Fibroblast of gingiva (primary cell): ENCODE measurements around the gene FREY1.
A peak's percentile ranks its signal among the peaks of the same experiment; 100 is the strongest.

Experiments used
- DNase-seq: peaks from one replicate; pipeline ENCODE4 v3.0.0-alpha.2; 2011; ENCODE audit warnings: low read depth

FREY1 gene

GRCh38 chr11:45906965-45907611 lies at the start of gene FREY1:
FREY1 (minus strand) TSS chr11:45907271; CDS start chr11:45907245, 26 bp downstream.
- peak; percentile 22 for DNase-seq

GRCh38 chr11:45949992-45950407 lies 42.9 kb upstream of the FREY1 start:
- peak; percentile 15 for DNase-seq

GRCh38 chr11:45948356-45948755 lies 41.3 kb upstream of the FREY1 start:
- DNase-seq: no peak

GRCh38 chr11:45947885-45948284 lies 40.8 kb upstream of the FREY1 start:
- DNase-seq: no peak

GRCh38 chr11:45945397-45945999 lies 38.4 kb upstream of the FREY1 start:
- no peak for DNase-seq

- DNase-seq: no peak
Measured at GRCh38 chr11:45942381-45942780, 35.3 kb upstream of the FREY1 start.

- no peak for DNase-seq
Measured at GRCh38 chr11:45941285-45941684, 34.2 kb upstream of the FREY1 start.

GRCh38 chr11:45939836-45940235 lies 32.8 kb upstream of the FREY1 start:
- DNase-seq: no peak

GRCh38 chr11:45937916-45938315 lies 30.8 kb upstream of the FREY1 start:
- DNase-seq: no peak

- no peak for DNase-seq
Measured at GRCh38 chr11:45936511-45937054, 29.5 kb upstream of the FREY1 start.

GRCh38 chr11:45935349-45936064 lies 28.4 kb upstream of the FREY1 start:
- DNase-seq: no peak

- DNase-seq: no peak
Measured at GRCh38 chr11:45934580-45935318, 27.7 kb upstream of the FREY1 start.

- DNase-seq: no peak
Measured at GRCh38 chr11:45933846-45934579, 26.9 kb upstream of the FREY1 start.

- DNase-seq: no peak
Measured at GRCh38 chr11:45933131-45933831, 26.2 kb upstream of the FREY1 start.

GRCh38 chr11:45932217-45932616 lies 25.1 kb upstream of the FREY1 start:
- DNase-seq: no peak

GRCh38 chr11:45931739-45932138 lies 24.7 kb upstream of the FREY1 start:
- DNase-seq: no peak

- no peak for DNase-seq
Measured at GRCh38 chr11:45930951-45931570, 24.0 kb upstream of the FREY1 start.

- DNase-seq: no peak
Measured at GRCh38 chr11:45930031-45930794, 23.1 kb upstream of the FREY1 start.

- DNase-seq: no peak
Measured at GRCh38 chr11:45929486-45930030, 22.5 kb upstream of the FREY1 start.
